Uterus (tissue), 2 donors: Measurements from ENCODE around the gene GNAS-AS1.

Experiments
- POLR2A ChIP-seq, 2 donors: fragments of 450-650 bp; IDR thresholded peaks; one replicate each; pipeline ENCODE4 v1.6.1; 2016; ENCODE audit warnings: antibody characterized with exemption in 2 of 2, mild to moderate bottlenecking in 1 of 2, moderate library complexity in 1 of 2
- TF ChIP-seq, protein P1 (sequence below), 4 experiments: fragments of 200-600 bp in 2 of 4; fragments of 450-650 bp in 2 of 4; sonication (generic) in 2 of 4; IDR thresholded peaks; one replicate each; pipeline ENCODE4 v1.5.1; 2016 to 2019; ENCODE audit warnings: antibody characterized with exemption in 4 of 4, mild to moderate bottlenecking in 2 of 4, moderate library complexity in 1 of 4

DNA sequence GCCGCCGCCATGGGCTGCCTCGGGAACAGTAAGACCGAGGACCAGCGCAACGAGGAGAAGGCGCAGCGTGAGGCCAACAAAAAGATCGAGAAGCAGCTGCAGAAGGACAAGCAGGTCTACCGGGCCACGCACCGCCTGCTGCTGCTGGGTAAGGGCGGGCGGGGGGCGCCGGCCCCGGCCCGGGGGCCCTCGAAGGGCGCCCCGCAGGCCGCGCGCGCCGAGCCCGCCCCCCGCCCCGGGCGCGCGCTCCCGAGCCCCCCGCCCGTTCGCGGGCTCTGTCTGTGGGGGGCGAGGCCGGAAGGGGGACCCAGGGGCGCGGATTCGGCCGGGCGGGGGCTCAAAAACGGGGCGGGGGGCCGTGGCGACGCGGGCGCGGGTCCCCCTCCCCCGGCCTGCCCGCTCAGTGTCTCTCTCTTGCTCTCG, 41.0 kb upstream of the GNAS-AS1 start:
- TF ChIP-seq, protein P1, sequence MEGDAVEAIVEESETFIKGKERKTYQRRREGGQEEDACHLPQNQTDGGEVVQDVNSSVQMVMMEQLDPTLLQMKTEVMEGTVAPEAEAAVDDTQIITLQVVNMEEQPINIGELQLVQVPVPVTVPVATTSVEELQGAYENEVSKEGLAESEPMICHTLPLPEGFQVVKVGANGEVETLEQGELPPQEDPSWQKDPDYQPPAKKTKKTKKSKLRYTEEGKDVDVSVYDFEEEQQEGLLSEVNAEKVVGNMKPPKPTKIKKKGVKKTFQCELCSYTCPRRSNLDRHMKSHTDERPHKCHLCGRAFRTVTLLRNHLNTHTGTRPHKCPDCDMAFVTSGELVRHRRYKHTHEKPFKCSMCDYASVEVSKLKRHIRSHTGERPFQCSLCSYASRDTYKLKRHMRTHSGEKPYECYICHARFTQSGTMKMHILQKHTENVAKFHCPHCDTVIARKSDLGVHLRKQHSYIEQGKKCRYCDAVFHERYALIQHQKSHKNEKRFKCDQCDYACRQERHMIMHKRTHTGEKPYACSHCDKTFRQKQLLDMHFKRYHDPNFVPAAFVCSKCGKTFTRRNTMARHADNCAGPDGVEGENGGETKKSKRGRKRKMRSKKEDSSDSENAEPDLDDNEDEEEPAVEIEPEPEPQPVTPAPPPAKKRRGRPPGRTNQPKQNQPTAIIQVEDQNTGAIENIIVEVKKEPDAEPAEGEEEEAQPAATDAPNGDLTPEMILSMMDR (IDR thresholded peaks at IDR 0.05), result no peak
- TF ChIP-seq POLR2A (IDR thresholded peaks at IDR 0.05), result no peak
